ENCODE results near the gene PACSIN1. TPM values are rescaled to one million over a fixed set of nuclear protein-coding genes. Genes with fewer than 3 reads are reported as not detected.

The PACSIN1 gene
- total and polyA plus RNA-seq, 2 of the 4 experiments (the other 2 are of a cell fraction) = 0.02 TPM; not detected in 1

GRCh38 chr6:34518669-34519365, 52.9 kb downstream of the PACSIN1 start:
- Histone ChIP-seq H3K9me1 (ENCODE audit: insufficient read depth, low read length) (no peaks in the 10 kb centered on the region), H3K23ac (ENCODE audit: low read depth, low read length) (no peak overlapping the region), H3K4ac (ENCODE audit: low read depth, low read length) (no peak overlapping the region), H3K9me3 (ENCODE audit: control insufficient read depth, insufficient read depth, low read length) (no peaks in the 10 kb centered on the region; the same call in 1 of the 2 replicates), H4K20me1 (ENCODE audit: insufficient read depth, low read length) (no peaks in the 10 kb centered on the region), H3K27ac (ENCODE audit: insufficient read depth, low read length) (no peak overlapping the region), H3K79me1 (ENCODE audit: low read depth in 1 of 2, low read length in 2 of 2) (no peaks in the 10 kb centered on the region), H3K56ac (ENCODE audit: extremely low read depth, insufficient read depth, low read length) (no peak overlapping the region), H3K14ac (replicated peaks; ENCODE audit: low read depth, low read length) (no peak overlapping the region), H3K4me1 (ENCODE audit: control insufficient read depth, insufficient read depth, low read length) (peaks cover 1% of the 10 kb centered on the region; the same call in 1 of the 2 replicates), H4K8ac (ENCODE audit: low read depth in 2 of 2, low read length in 2 of 2) (no peak overlapping the region), H3K4me2 (ENCODE audit: low read depth, low read length) (no peak overlapping the region), H2BK15ac (ENCODE audit: low read depth, low read length) (no peak overlapping the region), H3K4me3 (ENCODE audit: insufficient read depth, low read depth, low read length) (no peak overlapping the region), H2AK9ac (replicated peaks; ENCODE audit: low read depth, low read length, poor library complexity) (no peak overlapping the region), H2BK120ac (ENCODE audit: low read depth, low read length) (no peak overlapping the region), H3K9ac (ENCODE audit: low read depth, low read length) (no peak overlapping the region), H4K5ac (ENCODE audit: low read depth, low read length) (no peak overlapping the region), H2AFZ (replicated peaks; ENCODE audit: low read length, poor library complexity) (no peak overlapping the region), H2BK20ac (ENCODE audit: low read depth, low read length) (no peak overlapping the region), H2BK5ac (ENCODE audit: low read depth, low read length, poor library complexity, severe bottlenecking) (no peak overlapping the region), H3K27me3 (ENCODE audit: control insufficient read depth, insufficient read depth, low read length) (peaks cover 53% of the 10 kb centered on the region), H3K18ac (ENCODE audit: low read depth, low read length) (no peak overlapping the region), H3K36me3 (ENCODE audit: control insufficient read depth, insufficient read depth, low read length) (no peaks in the 10 kb centered on the region), H2AK5ac (ENCODE audit: low read depth, low read length) (no peak overlapping the region), H4K91ac (ENCODE audit: insufficient read depth, low read depth, low read length) (no peak overlapping the region)
- dilution Hi-C loops (cut with HindIII; ENCODE audit: low sequenced_read_pairs, unreplicated experiment) = no loop called here
- in situ Hi-C loops (cut with MboI; ENCODE audit: low sequenced_read_pairs) = no loop called here
- 100% methylated on average over 1 of the region's 4 CpGs; no CpG with 5 or more reads in 1 of the 2 experiments for WGBS, 2 experiments (ENCODE audit: extremely low coverage in 2 of 2, insufficient read length in 1 of 2)
- CTCF ChIA-PET = no interaction called here
- TF ChIP-seq MAFK (IDR thresholded peaks at IDR 0.05; ENCODE audit: low read depth, low read length) (no peak), BHLHE40 (IDR thresholded peaks at IDR 0.05; ENCODE audit: low read depth, low read length) (no peak), CTCF (conservative IDR thresholded peaks at IDR 0.05; ENCODE audit: low read depth, low read length) (no peak), CEBPB (IDR thresholded peaks at IDR 0.05; ENCODE audit: low read depth, low read length) (no peak), FOS (IDR thresholded peaks at IDR 0.05; ENCODE audit: low read depth, low read length) (no peak), MAZ (IDR thresholded peaks at IDR 0.05; ENCODE audit: borderline replicate concordance, low read depth, low read length) (no peak), RAD21 (IDR thresholded peaks at IDR 0.05; ENCODE audit: low read length) (no peak), NFE2L2 (IDR thresholded peaks at IDR 0.05; ENCODE audit: low read depth, low read length) (no peak), ELK1 (IDR thresholded peaks at IDR 0.05; ENCODE audit: borderline replicate concordance, low read depth, low read length) (no peak), POLR2A (IDR thresholded peaks at IDR 0.05; ENCODE audit: low read depth, low read length) (no peak), CHD1 (IDR thresholded peaks at IDR 0.05; ENCODE audit: low read depth, low read length) (no peak), RCOR1 (IDR thresholded peaks at IDR 0.05; ENCODE audit: insufficient replicate concordance, low read length) (no peak)
- ATAC-seq (ENCODE audit: low read depth) (no peak), DNase-seq (no peak)
- intact Hi-C loops (cut with micrococcal nuclease) = no loop called here
- POLR2A ChIA-PET (ENCODE audit: unreplicated experiment) = no interaction called here
- no TSS peak for BruUV-seq (replicated peaks)
